ENCODE data around the gene FBF1. TPM values are rescaled to one million over a fixed set of nuclear protein-coding genes. Genes with fewer than 3 reads are reported as not detected.

The FBF1 gene
- total RNA-seq, 1 donor from 2014 or later: 110 TPM

GRCh38 chr17:75937652-75938051, 3.2 kb downstream of the FBF1 start:
- Mint-ChIP-seq H3K27me3 (ENCODE audit: unreplicated experiment) (no peaks in the 10 kb centered on the region), H3K27ac (ENCODE audit: unreplicated experiment) (no peak overlapping the region), H3K4me3 (ENCODE audit: unreplicated experiment) (no peak overlapping the region), H3K9me3 (ENCODE audit: unreplicated experiment) (peaks cover 8% of the 10 kb centered on the region), H3K36me3 (ENCODE audit: unreplicated experiment) (no peaks in the 10 kb centered on the region), H3K4me1 (ENCODE audit: low read depth, unreplicated experiment) (peaks cover 6% of the 10 kb centered on the region)
- no peak for DNase-seq
- no peak for TF ChIP-seq CTCF (IDR thresholded peaks at IDR 0.05; ENCODE audit: partially characterized antibody, unreplicated experiment)

GRCh38 chr17:75933808-75934207, 7.0 kb downstream of the FBF1 start:
- Mint-ChIP-seq H3K9me3 (ENCODE audit: unreplicated experiment) (peaks cover 3% of the 10 kb centered on the region), H3K36me3 (ENCODE audit: unreplicated experiment) (no peaks in the 10 kb centered on the region), H3K4me3 (ENCODE audit: unreplicated experiment) (no peak overlapping the region), H3K27ac (ENCODE audit: unreplicated experiment) (no peak overlapping the region), H3K27me3 (ENCODE audit: unreplicated experiment) (peaks cover 2% of the 10 kb centered on the region), H3K4me1 (ENCODE audit: low read depth, unreplicated experiment) (no peaks in the 10 kb centered on the region)
- DNase-seq: no peak
- TF ChIP-seq CTCF (IDR thresholded peaks at IDR 0.05; ENCODE audit: partially characterized antibody, unreplicated experiment): no peak

GRCh38 chr17:75932852-75933251, 8.0 kb downstream of the FBF1 start:
- no peak overlapping the region for H3K4me3 Mint-ChIP-seq (ENCODE audit: unreplicated experiment)
- no peak overlapping the region for H3K27ac Mint-ChIP-seq (ENCODE audit: unreplicated experiment)
- H3K9me3 Mint-ChIP-seq (ENCODE audit: unreplicated experiment): peaks cover 3% of the 10 kb centered on the region
- no peaks in the 10 kb centered on the region for H3K4me1 Mint-ChIP-seq (ENCODE audit: low read depth, unreplicated experiment)
- no peak for DNase-seq
- no peaks in the 10 kb centered on the region for H3K36me3 Mint-ChIP-seq (ENCODE audit: unreplicated experiment)
- peaks cover 3% of the 10 kb centered on the region for H3K27me3 Mint-ChIP-seq (ENCODE audit: unreplicated experiment)
- no peak for TF ChIP-seq CTCF (IDR thresholded peaks at IDR 0.05; ENCODE audit: partially characterized antibody, unreplicated experiment)

- TF ChIP-seq CTCF (IDR thresholded peaks at IDR 0.05; ENCODE audit: partially characterized antibody, unreplicated experiment): no peak
- H3K4me3 Mint-ChIP-seq (ENCODE audit: unreplicated experiment): no peak overlapping the region
- peaks cover 4% of the 10 kb centered on the region for H3K27me3 Mint-ChIP-seq (ENCODE audit: unreplicated experiment)
- peaks cover under 1% of the 10 kb centered on the region for H3K4me1 Mint-ChIP-seq (ENCODE audit: low read depth, unreplicated experiment)
- H3K27ac Mint-ChIP-seq (ENCODE audit: unreplicated experiment): no peak overlapping the region
- no peak for DNase-seq
- peaks cover 5% of the 10 kb centered on the region for H3K9me3 Mint-ChIP-seq (ENCODE audit: unreplicated experiment)
- H3K36me3 Mint-ChIP-seq (ENCODE audit: unreplicated experiment): no peaks in the 10 kb centered on the region
Observed at GRCh38 chr17:75931062-75931461, 9.8 kb downstream of the FBF1 start.

GRCh38 chr17:75927286-75927922, 13.4 kb downstream of the FBF1 start:
- Mint-ChIP-seq H3K27me3 (ENCODE audit: unreplicated experiment) (peaks cover 7% of the 10 kb centered on the region), H3K36me3 (ENCODE audit: unreplicated experiment) (no peaks in the 10 kb centered on the region), H3K4me1 (ENCODE audit: low read depth, unreplicated experiment) (peaks cover 10% of the 10 kb centered on the region), H3K9me3 (ENCODE audit: unreplicated experiment) (peaks cover 5% of the 10 kb centered on the region), H3K27ac (ENCODE audit: unreplicated experiment) (no peak overlapping the region), H3K4me3 (ENCODE audit: unreplicated experiment) (no peak overlapping the region)
- TF ChIP-seq CTCF (IDR thresholded peaks at IDR 0.05; ENCODE audit: partially characterized antibody, unreplicated experiment): peak; percentile 31
- no peak for DNase-seq

All from glutamatergic neuron (in vitro differentiated cells).